ENCODE measurements around the gene VAPA.

VAPA gene

GRCh38 chr18:9913526-9914333 lies at the start of gene VAPA:
Gene VAPA (plus strand): TSS chr18:9914016. CDS start chr18:9914257, 241 bp downstream.
- no peak for TF ChIP-seq CTCF (conservative IDR thresholded peaks at IDR 0.05; ENCODE audit: low read depth, low read length)
- DNase-seq (ENCODE audit: low read depth), result peak; percentile 98
- peak within 1 kb of the TSS; percentile 89 for H3K4me3 ChIP-seq (ENCODE audit: low read depth, low read length)

GRCh38 chr18:9865764-9866490 lies 47.9 kb upstream of the VAPA start:
- DNase-seq (ENCODE audit: low read depth), result no peak
- TF ChIP-seq CTCF (conservative IDR thresholded peaks at IDR 0.05; ENCODE audit: low read depth, low read length), result no peak
- H3K4me3 ChIP-seq (ENCODE audit: low read depth, low read length), result no peak overlapping the region

- no peak for DNase-seq (ENCODE audit: low read depth)
- H3K4me3 ChIP-seq (ENCODE audit: low read depth, low read length), result no peak overlapping the region
- no peak for TF ChIP-seq CTCF (conservative IDR thresholded peaks at IDR 0.05; ENCODE audit: low read depth, low read length)
Measured at GRCh38 chr18:9866627-9867026, 47.2 kb upstream of the VAPA start.

- TF ChIP-seq CTCF (conservative IDR thresholded peaks at IDR 0.05; ENCODE audit: low read depth, low read length), result no peak
- no peak overlapping the region for H3K4me3 ChIP-seq (ENCODE audit: low read depth, low read length)
- no peak for DNase-seq (ENCODE audit: low read depth)
Measured at GRCh38 chr18:9867071-9867594, 46.7 kb upstream of the VAPA start.

- no peak for TF ChIP-seq CTCF (conservative IDR thresholded peaks at IDR 0.05; ENCODE audit: low read depth, low read length)
- H3K4me3 ChIP-seq (ENCODE audit: low read depth, low read length), result no peak overlapping the region
- no peak for DNase-seq (ENCODE audit: low read depth)
Measured at GRCh38 chr18:9868857-9869714, 44.7 kb upstream of the VAPA start.

GRCh38 chr18:9869715-9870430 lies 43.9 kb upstream of the VAPA start:
- no peak for TF ChIP-seq CTCF (conservative IDR thresholded peaks at IDR 0.05; ENCODE audit: low read depth, low read length)
- DNase-seq (ENCODE audit: low read depth), result peak; percentile 81
- no peak overlapping the region for H3K4me3 ChIP-seq (ENCODE audit: low read depth, low read length)

Data from choroid plexus epithelial cell (primary cell).